Measurements from ENCODE around the gene ASTL. TPM values are rescaled to one million over a fixed set of nuclear protein-coding genes. Genes with fewer than 3 reads are reported as not detected.

ASTL gene
- polyA plus RNA-seq, 3 donors: 0.71 TPM; not detected in 2

- H3K4me1 ChIP-seq (ENCODE audit: control insufficient read depth in 1 of 2, insufficient read depth in 2 of 2, low read length in 2 of 2): peaks cover 49 to 59% of the 10 kb centered on the region in 2 donors
- Mint-ChIP-seq H3K36me3 (peaks cover 12 to 15% of the 10 kb centered on the region in 2 donors), H3K4me1 (peaks cover 60% of the 10 kb centered on the region), H3K4me3 (peak overlapping the region; percentile 91 to 96), H3K27me3 (ENCODE audit: low read depth in 3 of 3) (peaks cover 0 to 13% (median 3%) of the 10 kb centered on the region in 3 donors), H3K9me3 (peaks cover 0 to 3% (median 0%) of the 10 kb centered on the region in 7 donors), H3K27ac (peak overlapping the region; percentile 30 to 93 (median 79))
- peaks cover 7% of the 10 kb centered on the region for H3K79me2 ChIP-seq (ENCODE audit: insufficient read depth, low read length)
- no peaks in the 10 kb centered on the region for H3K9me3 ChIP-seq (replicated peaks in 1 of 2; ENCODE audit: control insufficient read depth in 1 of 2, insufficient read depth in 1 of 2, low read length in 2 of 2)
- no peak for TF ChIP-seq CTCF (IDR thresholded peaks at IDR 0.05)
- H3K36me3 ChIP-seq (replicated peaks in 1 of 2; ENCODE audit: control insufficient read depth in 1 of 2, insufficient read depth in 2 of 2, low read length in 2 of 2): no peaks in the 10 kb centered on the region
- peak in 2 of 3 donors; percentile 16 to 28 for DNase-seq
- H4K20me1 ChIP-seq (ENCODE audit: insufficient read depth, low read length): peaks cover 33% of the 10 kb centered on the region
- 2% methylated on average over 28 of the region's 35 CpGs for WGBS (ENCODE audit: insufficient coverage)
- H3K27ac ChIP-seq (ENCODE audit: low read depth in 1 of 2, low read length in 2 of 2): peak overlapping the region in 1 of 2 donors; percentile 98
- H3K4me3 ChIP-seq (replicated peaks in 1 of 3; ENCODE audit: low read depth in 2 of 3, low read length in 3 of 3): peak overlapping the region; percentile 40 to 93 (median 64)
- H3K4me2 ChIP-seq (replicated peaks; ENCODE audit: extremely low read depth, low read length, poor library complexity, severe bottlenecking): peak overlapping the region; percentile 91
- intact Hi-C loops (cut with micrococcal nuclease): loop anchor here (10.0 kb wide), 2 partner anchors 120 to 390 kb away; partner anchors contain the start of genes ARID5A (in 2 of the 2), CIAO1 (in 1 of the 2) and TMEM127 (in 1 of the 2)
- H3K27me3 ChIP-seq (ENCODE audit: control insufficient read depth in 2 of 2, insufficient read depth in 2 of 2, low read length in 2 of 2): no peaks in the 10 kb centered on the region
- H2AFZ ChIP-seq (ENCODE audit: insufficient read depth, low read depth, low read length, poor library complexity, severe bottlenecking): peak overlapping the region; percentile 46
- peak overlapping the region; percentile 84 for H3K9ac ChIP-seq (ENCODE audit: insufficient read depth, low read length, poor library complexity, severe bottlenecking)
These were observed 6.3 kb upstream of the ASTL start for GRCh38 chr2:96144481-96145035.

DNA sequence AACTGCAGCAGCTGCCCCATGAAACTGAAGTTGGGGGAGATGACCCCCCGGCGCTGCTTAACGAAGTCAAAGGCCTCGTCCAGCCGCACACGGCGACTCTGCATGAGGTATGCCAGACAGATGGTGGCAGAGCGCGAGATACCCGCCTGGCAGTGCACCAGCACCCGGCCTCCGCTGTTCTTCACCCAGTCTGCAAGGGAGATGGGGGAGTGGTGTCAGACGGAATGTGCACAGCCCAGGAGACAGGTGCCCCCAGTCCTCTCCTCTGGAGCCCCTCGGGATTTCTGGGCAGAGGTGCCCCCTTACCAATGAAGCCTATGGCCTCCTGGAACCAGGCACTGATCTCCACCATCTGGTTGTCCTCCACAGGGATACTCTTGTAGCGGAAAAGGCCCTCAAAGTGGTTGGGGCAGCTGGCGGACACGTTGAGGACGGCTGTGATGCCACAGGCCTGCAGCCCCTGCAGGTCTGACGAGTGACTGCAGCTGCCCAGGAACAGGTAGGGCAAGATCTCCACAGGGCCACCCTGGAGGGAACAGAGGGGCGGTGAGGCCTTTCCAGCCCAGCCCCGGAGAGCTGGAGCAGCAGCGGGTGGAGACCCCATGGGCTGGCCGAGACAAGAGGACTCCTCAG is 5.7 kb upstream of the ASTL start:
- no peaks in the 10 kb centered on the region for H3K27me3 ChIP-seq (ENCODE audit: control insufficient read depth in 2 of 2, insufficient read depth in 2 of 2, low read length in 2 of 2)
- DNase-seq: peak in 1 of 3 donors; percentile 39
- intact Hi-C loops (cut with micrococcal nuclease): loop anchor here (10.0 kb wide), 2 partner anchors 121 to 391 kb away; partner anchors contain the start of genes ARID5A (in 2 of the 2), CIAO1 (in 1 of the 2) and TMEM127 (in 1 of the 2)
- H3K36me3 ChIP-seq (replicated peaks in 1 of 2; ENCODE audit: control insufficient read depth in 1 of 2, insufficient read depth in 2 of 2, low read length in 2 of 2): no peaks in the 10 kb centered on the region
- peaks cover 0 to 3% (median 0%) of the 10 kb centered on the region in 7 donors for H3K9me3 Mint-ChIP-seq
- no peaks in the 10 kb centered on the region for H3K9me3 ChIP-seq (replicated peaks in 1 of 2; ENCODE audit: control insufficient read depth in 1 of 2, insufficient read depth in 1 of 2, low read length in 2 of 2)
- H3K4me2 ChIP-seq (replicated peaks; ENCODE audit: extremely low read depth, low read length, poor library complexity, severe bottlenecking): peak overlapping the region; percentile 91
- H3K4me3 Mint-ChIP-seq: peak overlapping the region; percentile 91 to 96
- H3K4me1 Mint-ChIP-seq: peaks cover 56% of the 10 kb centered on the region
- H3K27ac ChIP-seq (ENCODE audit: low read depth in 1 of 2, low read length in 2 of 2): no peak overlapping the region
- no peak for TF ChIP-seq CTCF (IDR thresholded peaks at IDR 0.05)
- 83% methylated on average over 15 of the region's 23 CpGs for WGBS (ENCODE audit: insufficient coverage)
- peaks cover 7% of the 10 kb centered on the region for H3K79me2 ChIP-seq (ENCODE audit: insufficient read depth, low read length)
- peaks cover 12 to 15% of the 10 kb centered on the region in 2 donors for H3K36me3 Mint-ChIP-seq
- H3K4me3 ChIP-seq (replicated peaks in 1 of 3; ENCODE audit: low read depth in 2 of 3, low read length in 3 of 3): peak overlapping the region; percentile 40 to 93 (median 64)
- H3K27ac Mint-ChIP-seq: peak overlapping the region in 4 of 7 donors; percentile 65 to 93 (median 83)
- peaks cover 0 to 13% (median 3%) of the 10 kb centered on the region in 3 donors for H3K27me3 Mint-ChIP-seq (ENCODE audit: low read depth in 3 of 3)
- H4K20me1 ChIP-seq (ENCODE audit: insufficient read depth, low read length): peaks cover 33% of the 10 kb centered on the region
- H3K4me1 ChIP-seq (ENCODE audit: control insufficient read depth in 1 of 2, insufficient read depth in 2 of 2, low read length in 2 of 2): peaks cover 47 to 56% of the 10 kb centered on the region in 2 donors
- H2AFZ ChIP-seq (ENCODE audit: insufficient read depth, low read depth, low read length, poor library complexity, severe bottlenecking): no peak overlapping the region
- H3K9ac ChIP-seq (ENCODE audit: insufficient read depth, low read length, poor library complexity, severe bottlenecking): peak overlapping the region; percentile 84
